H1 (cell line): Measurements from ENCODE around the gene WDR91. TPM values are rescaled to one million over a fixed set of nuclear protein-coding genes. Genes with fewer than 3 reads are reported as not detected.

Experiments used
- CTCF ChIA-PET: fragments of 300-600 bp; sonication (Branson Sonifier 250); formaldehyde crosslinking; loops from one replicate; lab custom pipeline; 2021; ENCODE audit not compliant: partially characterized antibody; lab: Charles Lee
- POLR2A ChIA-PET: fragments of 300-600 bp; sonication (Branson Sonifier 250); formaldehyde crosslinking; loops from one replicate; lab custom pipeline; 2021; ENCODE audit warnings: inconsistent platforms; ENCODE audit not compliant: partially characterized antibody; lab: Charles Lee
- DNase-seq, 2 experiments: peaks; one replicate each; pipeline versions ENCODE4 v3.0.0 to v3.0.0-alpha.2; 2010 to 2022; ENCODE audit warnings: low spot score in 2 of 2, low read depth in 1 of 2, mixed read lengths in 1 of 2
- FAIRE-seq: peaks from 2 replicates; lab custom pipeline; 2011; peaks lifted over from hg19 to GRCh38; lab: Jason Lieb, UNC
- H2AFZ ChIP-seq: 2 replicates; pipeline ENCODE4 v1.8.1; 2012; ENCODE audit warnings: low read length, inconsistent platforms
- H2AK5ac ChIP-seq: 2 replicates; pipeline ENCODE4 v1.6.1; 2013; ENCODE audit warnings: low read depth, low read length
- H2BK120ac ChIP-seq: replicated peaks from 2 replicates; pipeline ENCODE3; 2013; ENCODE audit warnings: low read depth, low read length, inconsistent platforms
- H2BK12ac ChIP-seq: 2 replicates; pipeline ENCODE4 v1.6.1; 2013; ENCODE audit warnings: low read depth, low read length
- H2BK15ac ChIP-seq: 2 replicates; pipeline ENCODE4 v1.6.1; 2013; ENCODE audit warnings: low read length
- H2BK20ac ChIP-seq: 2 replicates; pipeline ENCODE4 v1.6.1; 2013; ENCODE audit warnings: low read length
- H2BK5ac ChIP-seq: 2 replicates; pipeline ENCODE4 v1.6.1; 2013; ENCODE audit warnings: low read depth, low read length
- H3K14ac ChIP-seq: 2 replicates; pipeline ENCODE4 v1.6.1; 2013; ENCODE audit warnings: inconsistent platforms; ENCODE audit not compliant: insufficient read length
- H3K18ac ChIP-seq: 2 replicates; pipeline ENCODE4 v1.6.1; 2013; ENCODE audit warnings: low read length; ENCODE audit errors: extremely low read depth
- H3K23ac ChIP-seq: 2 replicates; pipeline ENCODE4 v1.6.1; 2013; ENCODE audit warnings: inconsistent platforms; ENCODE audit not compliant: insufficient read length
- H3K23me2 ChIP-seq: 2 replicates; pipeline ENCODE4 v1.6.1; 2013; ENCODE audit warnings: low read depth, low read length
- H3K27ac ChIP-seq: 2 replicates; pipeline ENCODE4 v1.6.1; 2011; ENCODE audit warnings: low read depth, low read length, inconsistent platforms
- H3K27me3 ChIP-seq, 4 experiments: replicated peaks in 1 of 4; 1 replicate in 1 of 4; 2 replicates in 3 of 4; pipeline versions ENCODE4 v1.6.1 to v1.8.1; 2011 to 2013; ENCODE audit warnings: low read length in 3 of 4, mild to moderate bottlenecking in 3 of 4, inconsistent platforms in 2 of 4, mixed read lengths in 2 of 4, moderate library complexity in 1 of 4; ENCODE audit not compliant: control insufficient read depth in 3 of 4, insufficient read depth in 3 of 4; ENCODE audit errors: extremely low read depth in 1 of 4
- H3K36me3 ChIP-seq, 4 experiments: 2 replicates each; pipeline versions ENCODE4 v1.6.1 to v1.8.1; 2011 to 2013; ENCODE audit warnings: mild to moderate bottlenecking in 4 of 4, low read length in 3 of 4, moderate library complexity in 2 of 4, control low read depth in 1 of 4, inconsistent platforms in 1 of 4; ENCODE audit not compliant: insufficient read depth in 4 of 4, control insufficient read depth in 2 of 4
- H3K4ac ChIP-seq: replicated peaks from 2 replicates; pipeline ENCODE3; 2013; ENCODE audit warnings: low read length, low read depth, mixed read lengths, inconsistent platforms; ENCODE audit not compliant: insufficient read length
- H3K4me1 ChIP-seq, 4 experiments: replicated peaks in 1 of 4; 1 replicate in 1 of 4; 2 replicates in 3 of 4; pipeline versions ENCODE4 v1.6.1 to v1.8.1; 2011 to 2013; ENCODE audit warnings: low read length in 3 of 4, inconsistent platforms in 2 of 4, mixed read lengths in 1 of 4; ENCODE audit not compliant: insufficient read depth in 4 of 4, control insufficient read depth in 3 of 4
- H3K4me2 ChIP-seq, 2 experiments: 2 replicates each; pipeline versions ENCODE4 v1.6.1 to v1.8.1; 2011 to 2013; ENCODE audit warnings: low read depth in 2 of 2, low read length in 2 of 2, control low read depth in 1 of 2, inconsistent platforms in 1 of 2, mild to moderate bottlenecking in 1 of 2; ENCODE audit not compliant: insufficient read depth in 1 of 2
- H3K4me3 ChIP-seq, 4 experiments: fragments of 200-600, 300-600 bp in 1 of 4; sonication (generic), shearing (Covaris generic), sonication (Bioruptor Twin) in 1 of 4; 2 replicates each; pipeline versions ENCODE4 v1.5.1 to v1.8.1; 2011 to 2016; ENCODE audit warnings: low read length in 4 of 4, low read depth in 3 of 4, control low read depth in 2 of 4, inconsistent platforms in 2 of 4, mild to moderate bottlenecking in 2 of 4, mixed read lengths in 1 of 4, moderate library complexity in 1 of 4; ENCODE audit not compliant: insufficient read depth in 2 of 4; ENCODE audit errors: extremely low read depth in 1 of 4
- H3K56ac ChIP-seq: replicated peaks from 2 replicates; pipeline ENCODE3; 2013; ENCODE audit warnings: low read depth, mild to moderate bottlenecking, mixed read lengths, low read length, inconsistent platforms; ENCODE audit not compliant: insufficient read length
- H3K79me1 ChIP-seq: 2 replicates; pipeline ENCODE4 v1.6.1; 2013; ENCODE audit warnings: low read depth, low read length, control low read depth
- H3K79me2 ChIP-seq, 2 experiments: 2 replicates each; pipeline versions ENCODE4 v1.6.1 to v1.8.1; 2012 to 2013; ENCODE audit warnings: low read length in 2 of 2, mild to moderate bottlenecking in 2 of 2, inconsistent platforms in 1 of 2; ENCODE audit not compliant: insufficient read depth in 2 of 2, control insufficient read depth in 1 of 2
- H3K9ac ChIP-seq, 4 experiments: replicated peaks in 1 of 4; 1 replicate in 1 of 4; 2 replicates in 3 of 4; pipeline versions ENCODE4 v1.6.1 to v1.8.1; 2011 to 2013; ENCODE audit warnings: low read depth in 3 of 4, low read length in 3 of 4, control low read depth in 2 of 4, mild to moderate bottlenecking in 2 of 4, moderate library complexity in 2 of 4, inconsistent platforms in 1 of 4; ENCODE audit errors: extremely low read depth in 1 of 4
- H3K9me3 ChIP-seq, 2 experiments: 2 replicates each; pipeline versions ENCODE4 v1.6.1 to v1.8.1; 2012 to 2013; ENCODE audit warnings: mild to moderate bottlenecking in 2 of 2, moderate library complexity in 2 of 2, control low read depth in 1 of 2, inconsistent platforms in 1 of 2, low read depth in 1 of 2, low read length in 1 of 2, mixed read lengths in 1 of 2; ENCODE audit not compliant: insufficient read depth in 2 of 2
- H4K20me1 ChIP-seq, 2 experiments: replicated peaks in 1 of 2; 2 replicates each; pipeline versions ENCODE3 to v1.8.1; 2011 to 2013; ENCODE audit warnings: inconsistent platforms in 2 of 2, low read length in 2 of 2, mild to moderate bottlenecking in 1 of 2; ENCODE audit not compliant: insufficient read depth in 2 of 2, control insufficient read depth in 1 of 2
- H4K5ac ChIP-seq: 2 replicates; pipeline ENCODE4 v1.6.1; 2013; ENCODE audit warnings: low read length, low read depth, mixed read lengths, inconsistent platforms; ENCODE audit not compliant: insufficient read length
- H4K8ac ChIP-seq: 2 replicates; pipeline ENCODE4 v1.8.0; 2013; ENCODE audit warnings: mild to moderate bottlenecking, moderate library complexity, low read length, inconsistent platforms; ENCODE audit not compliant: insufficient read depth; ENCODE audit errors: extremely low read depth
- H4K91ac ChIP-seq: replicated peaks from 2 replicates; pipeline ENCODE3; 2013; ENCODE audit warnings: low read length, mixed read lengths, inconsistent platforms; ENCODE audit not compliant: insufficient read length
- BCL11A ChIP-seq, 2 experiments: IDR thresholded peaks; one replicate each; pipeline ENCODE4 v1.6.1; 2011; ENCODE audit warnings: low read depth in 2 of 2, low read length in 2 of 2, mild to moderate bottlenecking in 2 of 2
- CTCF ChIP-seq, 3 experiments: IDR thresholded peaks; 1 replicate in 2 of 3; 2 replicates in 1 of 3; pipeline versions ENCODE4 v1.5.1 to v1.6.1; 2011; ENCODE audit warnings: low read length in 3 of 3, mild to moderate bottlenecking in 3 of 3, inconsistent platforms in 2 of 3, low read depth in 1 of 3, moderate library complexity in 1 of 3; ENCODE audit not compliant: insufficient read depth in 1 of 3; ENCODE audit errors: control extremely low read depth in 1 of 3
- GABPA ChIP-seq: IDR thresholded peaks from 2 replicates; pipeline ENCODE4 v1.6.1; 2011; ENCODE audit warnings: mild to moderate bottlenecking, low read length, moderate library complexity, borderline replicate concordance; ENCODE audit not compliant: insufficient read depth
- JUN ChIP-seq: IDR thresholded peaks from 2 replicates; pipeline ENCODE4 v1.6.1; 2011; ENCODE audit warnings: low read depth, mild to moderate bottlenecking, improper control_type of control experiment, low read length
- KDM5A ChIP-seq: fragments of 200-600 bp; IDR thresholded peaks from 2 replicates; pipeline ENCODE4 v1.7.1; 2012; ENCODE audit warnings: mild to moderate bottlenecking, low read length, inconsistent platforms, mixed read lengths
- MAX ChIP-seq: IDR thresholded peaks from 2 replicates; pipeline ENCODE4 v1.6.1; 2012; ENCODE audit warnings: inconsistent platforms
- POLR2AphosphoS5 ChIP-seq: IDR thresholded peaks from 2 replicates; pipeline ENCODE4 v1.6.1; 2011; ENCODE audit warnings: low read depth, low read length
- SP1 ChIP-seq: IDR thresholded peaks from 2 replicates; pipeline ENCODE4 v1.6.1; 2011; ENCODE audit warnings: low read depth, low read length
- YY1 ChIP-seq: IDR thresholded peaks from 2 replicates; pipeline ENCODE4 v1.6.1; 2011; ENCODE audit warnings: low read depth, mild to moderate bottlenecking, low read length
- WGBS, 2 experiments: shearing (Covaris generic) in 1 of 2; methylation state at CpG; one replicate each; pipeline versions ENCODE4 v1.1.6 to v1.1.7; 2013 to 2015; ENCODE audit warnings: low lambda C conversion rate in 2 of 2, mixed read lengths in 2 of 2, inconsistent platforms in 1 of 2, low coverage in 1 of 2, missing lambda C conversion rate in 1 of 2; ENCODE audit not compliant: insufficient replicate concordance in 2 of 2, insufficient coverage in 1 of 2, insufficient read length in 1 of 2; ENCODE audit errors: extremely low coverage in 1 of 2, missing lambda C conversion rate in 1 of 2; 5-methylcytosine and 5-hydroxymethylcytosine counted together
- polyA plus RNA-seq, 7 experiments: library from polyadenylated mRNA; depleted of rRNA in 3 of 7; stranded (reverse) in 5 of 7; unstranded in 2 of 7; fragments of >200 nt in 5 of 7; fragments of 200-250 nt in 2 of 7; gene quantifications; 1 replicate in 5 of 7; 2 replicates in 1 of 7; 4 replicates in 1 of 7; pipeline versions ENCODE4 v1.2.1 to v1.2.3, GENCODE V29; 2011 to 2013; ENCODE audit warnings: missing spikeins in 2 of 7, mixed read lengths in 2 of 7
- total RNA-seq: library from RNA; stranded (reverse); fragmentation: NEBNext Ultra II Directional; extraction: Animal tissue kit (Norgen Biotek cat#: 25700); gene quantifications from 2 replicates; pipeline ENCODE4 v1.2.1, GENCODE V29; 2021

WDR91 gene
- total and polyA plus RNA-seq, 2 of the 8 experiments (the other 6 are each of a cell fraction or from before 2014, with no cell fraction given): 8.2 to 14.7 TPM

GRCh38 chr7:135205850-135206249 lies 5.5 kb downstream of the WDR91 start:
- ChIA-PET CTCF (interaction anchor here (0.9 to 2.4 kb wide), 4 partner anchors 11 to 181 kb away, joined by 3 to 7 read pairs (median 4); partner anchors contain the start of gene STRA8), POLR2A (interaction anchor here (1.2 kb wide), 1 partner anchor 18 kb away, joined by 3 read pairs; no protein-coding TSS in a partner anchor)
- H4K8ac ChIP-seq: peak overlapping the region; percentile 58; the same call in 1 of the 2 replicates
- H4K91ac ChIP-seq: no peak overlapping the region
- no peak overlapping the region for H3K18ac ChIP-seq
- H3K23me2 ChIP-seq: peaks cover 2% of the 10 kb centered on the region; the same call in 1 of the 2 replicates
- H2BK20ac ChIP-seq: no peak overlapping the region
- H3K79me2 ChIP-seq: no peaks in the 10 kb centered on the region
- no peak overlapping the region for H2BK5ac ChIP-seq
- peaks cover 0 to 6% (median 2%) of the 10 kb centered on the region in 4 experiments; a peak in 5 of 7 replicates for H3K27me3 ChIP-seq
- H3K23ac ChIP-seq: no peak overlapping the region
- H3K14ac ChIP-seq: no peak overlapping the region
- H3K56ac ChIP-seq: no peak overlapping the region
- TF ChIP-seq POLR2AphosphoS5 (no peak), SP1 (no peak), CTCF (IDR thresholded peaks at IDR 0.05; ENCODE audit: control extremely low read depth in 1 of 3, insufficient read depth in 1 of 3, low read depth in 1 of 3, low read length in 3 of 3) (no peak), KDM5A (no peak), GABPA (no peak), MAX (no peak), BCL11A (IDR thresholded peaks at IDR 0.05; ENCODE audit: low read depth in 2 of 2, low read length in 2 of 2) (no peak), YY1 (no peak), JUN (no peak)
- no peak overlapping the region for H3K4me3 ChIP-seq
- 95% methylated on average over 8 of the region's 8 CpGs; no CpG with 5 or more reads in 1 of the 2 experiments for WGBS, 2 experiments
- H3K9ac ChIP-seq: no peak overlapping the region
- H3K4me1 ChIP-seq: no peaks in the 10 kb centered on the region
- H3K36me3 ChIP-seq: peaks cover 0 to 3% (median 0%) of the 10 kb centered on the region in 4 experiments; a peak in 1 of 8 replicates
- H3K4ac ChIP-seq: no peak overlapping the region
- peaks cover 0 to 1% of the 10 kb centered on the region in 2 experiments for H4K20me1 ChIP-seq
- H3K4me2 ChIP-seq: no peak overlapping the region
- H2AK5ac ChIP-seq: no peak overlapping the region
- H2BK12ac ChIP-seq: no peak overlapping the region
- FAIRE-seq: no peak
- DNase-seq: no peak
- no peaks in the 10 kb centered on the region for H3K79me1 ChIP-seq
- no peak overlapping the region for H2BK15ac ChIP-seq
- no peaks in the 10 kb centered on the region for H3K9me3 ChIP-seq
- no peak overlapping the region for H2AFZ ChIP-seq
- no peak overlapping the region for H4K5ac ChIP-seq
- no peak overlapping the region for H2BK120ac ChIP-seq
- no peak overlapping the region for H3K27ac ChIP-seq
